HG03342 (cell line): ENCODE data around the gene ZBTB2.
A peak's percentile ranks its signal among the peaks of the same experiment; 100 is the strongest.
"Not testable (repeated sequence)": the region's sequence is repeated elsewhere in the genome, so short reads cannot be mapped to it uniquely, and the experiment has no call there.

Experiments
- ATAC-seq: cut with Tn5 transposase; IDR thresholded peaks from one replicate; pipeline ENCODE4 v1.9.1; 2021; ENCODE audit warnings: mild to moderate bottlenecking, moderate library complexity; ENCODE audit not compliant: unreplicated experiment

The ZBTB2 gene

GRCh38 chr6:151402228-151402627 is 10.9 kb upstream of the ZBTB2 start:
- ATAC-seq: no peak

GRCh38 chr6:151400473-151400872 is 9.1 kb upstream of the ZBTB2 start:
- no peak for ATAC-seq

- no peak for ATAC-seq
Observed at GRCh38 chr6:151399679-151400078, 8.3 kb upstream of the ZBTB2 start.

GRCh38 chr6:151393410-151393809 is 2.1 kb upstream of the ZBTB2 start:
- no peak for ATAC-seq

GRCh38 chr6:151392427-151392826 is 1.1 kb upstream of the ZBTB2 start:
- ATAC-seq: no peak

- ATAC-seq: peak; percentile 8
Observed at GRCh38 chr6:151390851-151391470, 398 bp downstream of the ZBTB2 start.

GRCh38 chr6:151390276-151390850 is 996 bp downstream of the ZBTB2 start:
- peak; percentile 81 for ATAC-seq

- ATAC-seq: peak; percentile 67
Observed at GRCh38 chr6:151389618-151390275, 1.6 kb downstream of the ZBTB2 start.

GRCh38 chr6:151388997-151389617 is 2.3 kb downstream of the ZBTB2 start:
- no peak for ATAC-seq

GRCh38 chr6:151388236-151388635 is 3.1 kb downstream of the ZBTB2 start:
- no peak for ATAC-seq

GRCh38 chr6:151387175-151387970 is 4.0 kb downstream of the ZBTB2 start:
- ATAC-seq: no peak

- ATAC-seq: no peak
Observed at GRCh38 chr6:151385177-151385576, 6.2 kb downstream of the ZBTB2 start.

- no peak for ATAC-seq
Observed at GRCh38 chr6:151384151-151384550, 7.2 kb downstream of the ZBTB2 start.

- not testable (repeated sequence) for ATAC-seq
Observed at GRCh38 chr6:151382631-151383030, 8.7 kb downstream of the ZBTB2 start.

- ATAC-seq: no peak
Observed at GRCh38 chr6:151381722-151382121, 9.6 kb downstream of the ZBTB2 start.

- no peak for ATAC-seq
Observed at GRCh38 chr6:151380848-151381205, 10.5 kb downstream of the ZBTB2 start.

- ATAC-seq: peak; percentile 59
Observed at GRCh38 chr6:151379933-151380847, 11.2 kb downstream of the ZBTB2 start.

- ATAC-seq: no peak
Observed at GRCh38 chr6:151377095-151377494, 14.3 kb downstream of the ZBTB2 start.

- ATAC-seq: peak; percentile 34
Observed at GRCh38 chr6:151376440-151376839, 14.9 kb downstream of the ZBTB2 start.

- ATAC-seq: no peak
Observed at GRCh38 chr6:151375833-151376232, 15.5 kb downstream of the ZBTB2 start.
